DND-41 (cell line): ENCODE results near the gene GTF3C4.
A peak's percentile ranks its signal among the peaks of the same experiment; 100 is the strongest.

Experiments used
- ATAC-seq: fragments of 200-7000 bp; cut with Tn5 transposase; 3 replicates; pipeline ENCODE4 v1.9.1; 2021; ENCODE audit warnings: low read depth; ENCODE audit not compliant: insufficient read depth
- DNase-seq: peaks from one replicate; pipeline ENCODE4 v3.0.0-alpha.2; 2020
- H2AFZ ChIP-seq: 2 replicates; pipeline ENCODE4 v1.6.0; 2012; ENCODE audit warnings: low read depth, low read length
- H3K27ac ChIP-seq: 2 replicates; pipeline ENCODE4 v1.5.1; 2012; ENCODE audit warnings: low read length, inconsistent platforms
- H3K27me3 ChIP-seq: fragments of 200-600 bp; sonication (generic); 2 replicates; pipeline ENCODE4 v1.6.0; 2012; ENCODE audit warnings: low read length, mild to moderate bottlenecking, inconsistent platforms; ENCODE audit not compliant: insufficient read depth, poor library complexity
- H3K36me3 ChIP-seq: 2 replicates; pipeline ENCODE4 v1.5.1; 2012; ENCODE audit warnings: low read length, inconsistent platforms; ENCODE audit not compliant: insufficient read depth
- H3K4me1 ChIP-seq: 2 replicates; pipeline ENCODE4 v1.5.1; 2012; ENCODE audit warnings: mild to moderate bottlenecking, low read length; ENCODE audit not compliant: insufficient read depth
- H3K4me2 ChIP-seq: 2 replicates; pipeline ENCODE4 v1.6.0; 2012; ENCODE audit warnings: mild to moderate bottlenecking, moderate library complexity, low read length, inconsistent platforms; ENCODE audit not compliant: insufficient read depth
- H3K4me3 ChIP-seq, 2 experiments: fragments of 200-600 bp in 1 of 2; shearing (Covaris generic) in 1 of 2; 2 replicates each; pipeline ENCODE4 v1.5.1; 2012 to 2016; ENCODE audit warnings: inconsistent platforms in 2 of 2, low read length in 2 of 2, mild to moderate bottlenecking in 2 of 2, low read depth in 1 of 2, moderate library complexity in 1 of 2
- H3K79me2 ChIP-seq: 2 replicates; pipeline ENCODE4 v1.6.0; 2012; ENCODE audit warnings: low read length, inconsistent platforms; ENCODE audit not compliant: insufficient read depth
- H3K9ac ChIP-seq: 2 replicates; pipeline ENCODE4 v1.6.0; 2012; ENCODE audit warnings: low read depth, mild to moderate bottlenecking, inconsistent platforms, low read length, moderate library complexity
- H3K9me3 ChIP-seq: 2 replicates; pipeline ENCODE4 v1.5.1; 2012; ENCODE audit warnings: low read length, moderate library complexity, mild to moderate bottlenecking, inconsistent platforms; ENCODE audit not compliant: insufficient read depth, severe bottlenecking
- H4K20me1 ChIP-seq: 2 replicates; pipeline ENCODE4 v1.6.0; 2012; ENCODE audit warnings: low read length; ENCODE audit not compliant: insufficient read depth
- EZH2 ChIP-seq: IDR thresholded peaks from 3 replicates; pipeline ENCODE4 v1.6.1; 2012; ENCODE audit warnings: borderline replicate concordance, low read depth, mild to moderate bottlenecking, moderate library complexity, low read length, inconsistent platforms; ENCODE audit not compliant: severe bottlenecking
- TF ChIP-seq, protein P1 (sequence below): IDR thresholded peaks from 2 replicates; pipeline ENCODE4 v1.5.1; 2012; ENCODE audit warnings: borderline replicate concordance, low read length, moderate library complexity, mild to moderate bottlenecking; ENCODE audit not compliant: poor library complexity, severe bottlenecking; ENCODE audit errors: extremely low read depth

Gene GTF3C4

DNA sequence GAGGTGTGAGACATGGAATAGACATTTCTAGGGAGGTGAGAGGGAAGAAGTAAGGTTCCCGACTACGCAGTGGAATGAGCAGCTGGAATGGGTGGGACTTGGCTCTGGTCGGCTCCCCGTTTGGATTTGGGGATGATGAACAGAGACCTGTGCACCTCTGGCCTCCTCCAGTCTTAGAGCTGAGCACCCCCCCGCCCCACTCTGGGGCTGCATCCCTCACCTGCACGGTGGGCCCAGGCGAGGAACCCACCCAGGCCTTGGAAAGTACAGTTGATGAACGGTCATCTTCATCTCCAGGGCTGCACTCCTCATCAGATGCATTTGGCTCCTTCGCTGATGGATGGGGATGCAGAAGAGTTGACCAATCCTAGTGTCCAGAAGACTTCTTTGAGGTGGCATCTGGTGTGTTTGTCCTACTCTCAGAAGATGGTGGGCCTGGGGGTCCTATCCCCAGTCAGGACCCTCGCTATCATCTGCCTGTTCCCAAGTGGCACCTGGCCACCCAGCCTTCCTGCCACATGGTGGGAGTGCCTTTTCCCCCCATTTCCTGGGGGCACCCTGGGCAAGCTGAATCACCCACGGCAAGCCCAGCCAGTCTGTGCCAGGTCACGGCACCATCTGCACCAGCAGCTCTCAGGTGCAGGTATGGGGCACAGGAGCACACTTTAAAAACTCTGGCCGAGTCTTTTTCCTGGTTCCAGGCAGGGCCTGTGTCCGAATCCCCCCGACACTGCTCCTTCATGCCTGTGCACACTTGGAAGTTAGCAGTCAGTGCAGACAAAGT lies 70.5 kb downstream of the GTF3C4 start:
- TF ChIP-seq, protein P1, sequence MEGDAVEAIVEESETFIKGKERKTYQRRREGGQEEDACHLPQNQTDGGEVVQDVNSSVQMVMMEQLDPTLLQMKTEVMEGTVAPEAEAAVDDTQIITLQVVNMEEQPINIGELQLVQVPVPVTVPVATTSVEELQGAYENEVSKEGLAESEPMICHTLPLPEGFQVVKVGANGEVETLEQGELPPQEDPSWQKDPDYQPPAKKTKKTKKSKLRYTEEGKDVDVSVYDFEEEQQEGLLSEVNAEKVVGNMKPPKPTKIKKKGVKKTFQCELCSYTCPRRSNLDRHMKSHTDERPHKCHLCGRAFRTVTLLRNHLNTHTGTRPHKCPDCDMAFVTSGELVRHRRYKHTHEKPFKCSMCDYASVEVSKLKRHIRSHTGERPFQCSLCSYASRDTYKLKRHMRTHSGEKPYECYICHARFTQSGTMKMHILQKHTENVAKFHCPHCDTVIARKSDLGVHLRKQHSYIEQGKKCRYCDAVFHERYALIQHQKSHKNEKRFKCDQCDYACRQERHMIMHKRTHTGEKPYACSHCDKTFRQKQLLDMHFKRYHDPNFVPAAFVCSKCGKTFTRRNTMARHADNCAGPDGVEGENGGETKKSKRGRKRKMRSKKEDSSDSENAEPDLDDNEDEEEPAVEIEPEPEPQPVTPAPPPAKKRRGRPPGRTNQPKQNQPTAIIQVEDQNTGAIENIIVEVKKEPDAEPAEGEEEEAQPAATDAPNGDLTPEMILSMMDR, result no peak
- no peak for TF ChIP-seq EZH2
- Histone ChIP-seq H3K27me3 (peaks cover 6% of the 10 kb centered on the region), H3K4me3 (no peak overlapping the region), H3K9me3 (no peaks in the 10 kb centered on the region), H4K20me1 (no peaks in the 10 kb centered on the region), H3K4me2 (no peak overlapping the region), H3K36me3 (no peaks in the 10 kb centered on the region), H3K9ac (no peak overlapping the region), H3K4me1 (peaks cover 2% of the 10 kb centered on the region; the same call in 1 of the 2 replicates), H3K79me2 (no peaks in the 10 kb centered on the region), H2AFZ (no peak overlapping the region), H3K27ac (no peak overlapping the region)
- ATAC-seq, result no peak
- no peak for DNase-seq

DNA sequence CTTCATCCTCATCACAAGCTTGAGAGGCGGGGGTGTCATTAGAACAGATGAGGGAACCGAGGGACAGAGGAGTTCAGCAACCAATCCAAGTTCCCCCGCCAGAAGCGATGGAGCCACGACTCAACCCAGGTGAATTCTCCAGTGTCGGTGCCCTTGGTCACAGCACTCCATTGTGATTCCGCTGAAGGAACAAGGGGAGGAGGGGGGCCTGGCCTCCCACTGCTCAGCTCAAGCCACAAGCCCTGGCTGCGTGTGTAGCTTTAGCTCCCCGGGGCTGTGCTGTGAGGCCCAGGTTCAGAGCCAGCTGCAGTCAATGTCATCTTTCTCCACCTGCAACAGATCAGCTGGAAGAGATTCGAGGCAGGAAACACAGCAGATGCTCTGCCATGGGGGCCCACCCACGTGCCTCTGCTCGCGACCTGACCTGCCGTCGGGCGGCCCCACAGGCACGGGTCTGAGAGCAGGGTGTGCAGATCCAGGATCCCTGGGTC lies 72.6 kb downstream of the GTF3C4 start:
- Histone ChIP-seq H3K9ac (no peak overlapping the region), H3K4me1 (peaks cover 2% of the 10 kb centered on the region; the same call in 1 of the 2 replicates), H3K4me2 (no peak overlapping the region), H2AFZ (no peak overlapping the region), H3K9me3 (no peaks in the 10 kb centered on the region), H3K79me2 (no peaks in the 10 kb centered on the region), H3K4me3 (no peak overlapping the region), H3K27ac (no peak overlapping the region), H3K27me3 (peaks cover 6% of the 10 kb centered on the region), H3K36me3 (no peaks in the 10 kb centered on the region), H4K20me1 (no peaks in the 10 kb centered on the region)
- ATAC-seq, result peak; percentile 78
- DNase-seq, result peak; percentile 43
- no peak for TF ChIP-seq EZH2
- TF ChIP-seq, protein P1, result no peak

DNA sequence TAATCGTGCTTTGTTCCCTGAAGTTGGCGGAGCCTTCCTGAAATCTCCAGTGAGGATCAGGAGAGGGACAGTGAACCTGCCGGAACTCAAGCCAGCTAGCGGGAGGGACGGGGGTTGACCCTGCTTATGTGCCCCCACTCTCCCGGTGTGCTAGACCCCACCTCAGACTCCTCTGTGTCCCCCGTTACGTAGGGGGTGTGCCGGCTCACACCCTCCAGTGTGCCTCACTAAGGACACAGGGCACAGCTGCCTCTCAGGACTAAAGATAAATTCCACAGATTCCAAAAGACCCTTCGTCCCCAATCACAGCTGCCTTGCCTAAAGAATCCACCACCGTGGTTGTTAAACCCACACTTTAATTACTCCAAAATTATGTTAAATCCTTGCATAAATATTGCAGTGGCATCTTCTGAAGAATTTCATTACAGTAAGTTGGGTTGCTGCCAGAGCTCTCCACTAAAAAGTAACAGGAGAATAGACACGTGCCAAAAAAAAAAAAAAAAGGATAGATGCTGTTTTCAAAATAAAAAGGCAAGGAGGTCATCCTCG lies 73.7 kb downstream of the GTF3C4 start:
- Histone ChIP-seq H3K27ac (no peak overlapping the region), H2AFZ (no peak overlapping the region), H3K4me1 (peaks cover 2% of the 10 kb centered on the region; the same call in 1 of the 2 replicates), H4K20me1 (no peaks in the 10 kb centered on the region), H3K36me3 (no peaks in the 10 kb centered on the region), H3K4me2 (no peak overlapping the region), H3K79me2 (no peaks in the 10 kb centered on the region), H3K4me3 (no peak overlapping the region), H3K9ac (no peak overlapping the region), H3K9me3 (no peaks in the 10 kb centered on the region), H3K27me3 (peaks cover 6% of the 10 kb centered on the region)
- no peak for DNase-seq
- TF ChIP-seq, protein P1, result no peak
- TF ChIP-seq EZH2, result no peak
- ATAC-seq, result no peak
